Measurements from ENCODE around the gene SSBP3.

- TF ChIP-seq EZH2 (IDR thresholded peaks at IDR 0.05; ENCODE audit: low read length, unreplicated experiment) (no peak), CTCF (conservative IDR thresholded peaks at IDR 0.05; ENCODE audit: low read depth, low read length) (no peak), EZH2phosphoT487 (IDR thresholded peaks at IDR 0.05; ENCODE audit: borderline replicate concordance, low read length) (no peak)
These were observed 121.2 kb downstream of the SSBP3 start for GRCh38 chr1:54284781-54285529.
